Femur (tissue), 1 donor: Measurements from ENCODE around the gene SOX21.
A peak's percentile ranks its signal among the peaks of the same experiment; 100 is the strongest.
"Not testable (repeated sequence)": the region's sequence is repeated elsewhere in the genome, so short reads cannot be mapped to it uniquely, and the experiment has no call there.

ENCODE experiments used
- DNase-seq: peaks from one replicate; pipeline ENCODE4 v3.0.0-alpha.2; 2017

SOX21 gene

GRCh38 chr13:94712287-94712811 lies at the start of gene SOX21:
SOX21 (minus strand) TSS chr13:94712545; CDS start chr13:94712049, 496 bp downstream.
- DNase-seq = no peak

GRCh38 chr13:94761407-94761806 lies 49.1 kb upstream of the SOX21 start:
- no peak for DNase-seq

GRCh38 chr13:94759120-94759728 lies 46.9 kb upstream of the SOX21 start:
- DNase-seq = no peak

- DNase-seq = no peak
These were observed 46.2 kb upstream of the SOX21 start for GRCh38 chr13:94758436-94758960.

GRCh38 chr13:94753327-94753726 lies 41.0 kb upstream of the SOX21 start:
- no peak for DNase-seq

GRCh38 chr13:94749162-94749561 lies 36.8 kb upstream of the SOX21 start:
- DNase-seq = no peak

GRCh38 chr13:94739235-94739634 lies 26.9 kb upstream of the SOX21 start:
- DNase-seq = no peak

GRCh38 chr13:94731028-94731427 lies 18.7 kb upstream of the SOX21 start:
- DNase-seq = no peak

- DNase-seq = not testable (repeated sequence)
These were observed 17.6 kb upstream of the SOX21 start for GRCh38 chr13:94729941-94730340.

GRCh38 chr13:94726425-94726824 lies 14.1 kb upstream of the SOX21 start:
- DNase-seq = no peak

- no peak for DNase-seq
These were observed 10.4 kb upstream of the SOX21 start for GRCh38 chr13:94722609-94723345.

- not testable (repeated sequence) for DNase-seq
These were observed 6.4 kb upstream of the SOX21 start for GRCh38 chr13:94718697-94719096.

GRCh38 chr13:94717916-94718315 lies 5.6 kb upstream of the SOX21 start:
- no peak for DNase-seq

GRCh38 chr13:94716016-94716415 lies 3.7 kb upstream of the SOX21 start:
- no peak for DNase-seq

GRCh38 chr13:94713561-94714182 lies 1.3 kb upstream of the SOX21 start:
- DNase-seq = no peak

- peak; percentile 46 for DNase-seq
These were observed 641 bp upstream of the SOX21 start for GRCh38 chr13:94712812-94713560.

- DNase-seq = no peak
These were observed 621 bp downstream of the SOX21 start for GRCh38 chr13:94711561-94712286.

- no peak for DNase-seq
These were observed 1.3 kb downstream of the SOX21 start for GRCh38 chr13:94710881-94711560.

- no peak for DNase-seq
These were observed 2.1 kb downstream of the SOX21 start for GRCh38 chr13:94710065-94710781.

- no peak for DNase-seq
These were observed 3.1 kb downstream of the SOX21 start for GRCh38 chr13:94709001-94709834.
